Type B pancreatic cell (in vitro differentiated cells): ENCODE measurements around the gene MMP11. TPM values are rescaled to one million over a fixed set of nuclear protein-coding genes. Genes with fewer than 3 reads are reported as not detected.

Source experiments
- DNase-seq: peaks from one replicate; pipeline ENCODE4 v3.0.0; 2021; ENCODE audit warnings: mixed read lengths; ENCODE audit not compliant: unreplicated experiment; ENCODE audit errors: extremely low spot score
- H3K27ac Mint-ChIP-seq: 2 replicates; pipeline ENCODE4 v1.8.0; 2021; ENCODE audit warnings: mild to moderate bottlenecking, mixed read lengths
- H3K27me3 Mint-ChIP-seq: 2 replicates; pipeline ENCODE4 v1.8.0; 2021; ENCODE audit warnings: mixed read lengths
- H3K36me3 Mint-ChIP-seq: 2 replicates; pipeline ENCODE4 v1.8.0; 2021; ENCODE audit warnings: mixed read lengths
- H3K4me1 Mint-ChIP-seq: one replicate; pipeline ENCODE4 v1.8.0; 2021; ENCODE audit warnings: mixed read lengths; ENCODE audit not compliant: unreplicated experiment
- H3K4me3 Mint-ChIP-seq: 2 replicates; pipeline ENCODE4 v1.8.0; 2021; ENCODE audit warnings: mild to moderate bottlenecking, mixed read lengths
- H3K9me3 Mint-ChIP-seq: 2 replicates; pipeline ENCODE4 v1.8.0; 2021; ENCODE audit warnings: mixed read lengths
- CTCF ChIP-seq: fragments of 200-600 bp; sonication (generic); conservative IDR thresholded peaks from 2 replicates; pipeline ENCODE4 v1.5.0; 2021; ENCODE audit warnings: antibody characterized with exemption, mild to moderate bottlenecking
- total RNA-seq: library from RNA; stranded (reverse); gene quantifications from 2 replicates; pipeline ENCODE4 v1.2.1, GENCODE V29; 2021; ENCODE audit warnings: low replicate concordance

MMP11 gene
- total RNA-seq, 1 donor from 2014 or later, result 31.6 TPM

- no peak overlapping the region for H3K27ac Mint-ChIP-seq
- H3K4me1 Mint-ChIP-seq, result peaks cover 27% of the 10 kb centered on the region
- H3K36me3 Mint-ChIP-seq, result peaks cover 51% of the 10 kb centered on the region
- no peaks in the 10 kb centered on the region for H3K9me3 Mint-ChIP-seq
- no peak for DNase-seq
- TF ChIP-seq CTCF, result no peak
- no peak overlapping the region for H3K4me3 Mint-ChIP-seq
- H3K27me3 Mint-ChIP-seq, result no peaks in the 10 kb centered on the region
Measured at GRCh38 chr22:23827351-23827995, 54.8 kb downstream of the MMP11 start.

GRCh38 chr22:23828800-23829680 is 56.4 kb downstream of the MMP11 start:
- Mint-ChIP-seq H3K36me3 (peaks cover 36% of the 10 kb centered on the region), H3K9me3 (no peaks in the 10 kb centered on the region), H3K27me3 (no peaks in the 10 kb centered on the region), H3K27ac (peak overlapping the region; percentile 65), H3K4me1 (peaks cover 27% of the 10 kb centered on the region), H3K4me3 (no peak overlapping the region)
- DNase-seq, result no peak
- no peak for TF ChIP-seq CTCF

GRCh38 chr22:23829845-23830372 is 57.3 kb downstream of the MMP11 start:
- no peak for TF ChIP-seq CTCF
- Mint-ChIP-seq H3K9me3 (no peaks in the 10 kb centered on the region), H3K27ac (peak overlapping the region; percentile 13), H3K27me3 (no peaks in the 10 kb centered on the region), H3K36me3 (peaks cover 34% of the 10 kb centered on the region), H3K4me1 (peaks cover 27% of the 10 kb centered on the region), H3K4me3 (peak overlapping the region; percentile 19)
- no peak for DNase-seq

GRCh38 chr22:23831261-23831660 is 58.6 kb downstream of the MMP11 start:
- Mint-ChIP-seq H3K27me3 (no peaks in the 10 kb centered on the region), H3K4me1 (peaks cover 21% of the 10 kb centered on the region), H3K27ac (no peak overlapping the region), H3K36me3 (peaks cover 31% of the 10 kb centered on the region), H3K9me3 (no peaks in the 10 kb centered on the region), H3K4me3 (no peak overlapping the region)
- TF ChIP-seq CTCF, result no peak
- DNase-seq, result no peak

GRCh38 chr22:23831781-23832180 is 59.1 kb downstream of the MMP11 start:
- Mint-ChIP-seq H3K4me1 (peaks cover 16% of the 10 kb centered on the region), H3K27ac (no peak overlapping the region), H3K27me3 (no peaks in the 10 kb centered on the region), H3K36me3 (peaks cover 28% of the 10 kb centered on the region), H3K4me3 (no peak overlapping the region), H3K9me3 (no peaks in the 10 kb centered on the region)
- TF ChIP-seq CTCF, result no peak
- DNase-seq, result no peak
